Progenitor cell of endocrine pancreas (in vitro differentiated cells): ENCODE data around the gene TRIM75. TPM values are rescaled to one million over a fixed set of nuclear protein-coding genes. Genes with fewer than 3 reads are reported as not detected.
A peak's percentile ranks its signal among the peaks of the same experiment; 100 is the strongest.

ENCODE experiments used
- DNase-seq: peaks from one replicate; pipeline ENCODE4 v3.0.0; 2021; ENCODE audit warnings: low spot score; ENCODE audit not compliant: unreplicated experiment
- H3K27ac Mint-ChIP-seq: 2 replicates; pipeline ENCODE4 v1.8.0; 2021; ENCODE audit warnings: mild to moderate bottlenecking, moderate library complexity, mixed read lengths
- H3K27me3 Mint-ChIP-seq: 2 replicates; pipeline ENCODE4 v1.8.0; 2021; ENCODE audit warnings: mixed read lengths
- H3K36me3 Mint-ChIP-seq: 2 replicates; pipeline ENCODE4 v1.8.0; 2022; ENCODE audit warnings: mixed read lengths; ENCODE audit not compliant: insufficient read depth
- H3K4me1 Mint-ChIP-seq: 2 replicates; pipeline ENCODE4 v1.8.0; 2021; ENCODE audit warnings: low read depth, mixed read lengths
- H3K4me3 Mint-ChIP-seq: 2 replicates; pipeline ENCODE4 v1.8.0; 2021; ENCODE audit warnings: low read depth, mild to moderate bottlenecking, moderate library complexity, mixed read lengths
- H3K9me3 Mint-ChIP-seq: 2 replicates; pipeline ENCODE4 v1.8.0; 2021; ENCODE audit warnings: low read depth, mixed read lengths
- total RNA-seq: library from RNA; stranded (reverse); gene quantifications from 2 replicates; pipeline ENCODE4 v1.2.1, GENCODE V29; 2021
- TF ChIP-seq, protein P1 (sequence below): fragments of 200-600 bp; sonication (generic); IDR thresholded peaks from one replicate; pipeline ENCODE4 v1.5.0; 2021; ENCODE audit warnings: antibody characterized with exemption, mild to moderate bottlenecking; ENCODE audit not compliant: unreplicated experiment

TRIM75 gene
- total RNA-seq, 1 donor from 2014 or later, result not detected

DNA sequence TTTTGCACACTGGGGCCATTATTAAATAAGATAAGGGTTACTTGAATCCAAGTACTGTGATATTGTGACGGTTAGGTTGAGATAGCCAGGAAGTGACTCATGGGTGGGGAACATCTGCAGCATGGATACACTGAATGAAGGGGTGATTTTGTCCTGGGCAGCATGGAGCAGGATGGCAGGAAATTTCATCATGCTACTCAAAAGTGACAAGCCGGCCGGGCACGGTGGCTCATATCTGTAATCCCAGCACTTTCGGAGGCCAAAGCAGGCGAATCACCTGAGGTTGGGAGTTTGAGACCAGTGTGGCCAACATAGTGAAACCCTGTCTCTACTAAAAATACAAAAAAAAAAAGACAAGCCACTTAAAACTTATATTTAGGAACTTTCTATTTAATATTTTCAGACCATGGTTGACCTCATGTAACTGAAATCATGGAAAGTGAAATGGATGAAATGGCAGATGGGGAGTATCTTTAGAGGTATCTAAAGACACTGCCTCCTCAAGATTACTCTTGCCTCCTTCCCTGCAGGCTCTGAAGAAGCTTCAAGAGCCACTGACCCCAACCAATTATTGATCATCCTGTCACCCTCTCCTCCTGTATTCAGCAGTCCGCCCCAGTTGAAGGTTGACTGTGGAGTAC lies 25.8 kb upstream of the TRIM75 start:
- TF ChIP-seq, protein P1, sequence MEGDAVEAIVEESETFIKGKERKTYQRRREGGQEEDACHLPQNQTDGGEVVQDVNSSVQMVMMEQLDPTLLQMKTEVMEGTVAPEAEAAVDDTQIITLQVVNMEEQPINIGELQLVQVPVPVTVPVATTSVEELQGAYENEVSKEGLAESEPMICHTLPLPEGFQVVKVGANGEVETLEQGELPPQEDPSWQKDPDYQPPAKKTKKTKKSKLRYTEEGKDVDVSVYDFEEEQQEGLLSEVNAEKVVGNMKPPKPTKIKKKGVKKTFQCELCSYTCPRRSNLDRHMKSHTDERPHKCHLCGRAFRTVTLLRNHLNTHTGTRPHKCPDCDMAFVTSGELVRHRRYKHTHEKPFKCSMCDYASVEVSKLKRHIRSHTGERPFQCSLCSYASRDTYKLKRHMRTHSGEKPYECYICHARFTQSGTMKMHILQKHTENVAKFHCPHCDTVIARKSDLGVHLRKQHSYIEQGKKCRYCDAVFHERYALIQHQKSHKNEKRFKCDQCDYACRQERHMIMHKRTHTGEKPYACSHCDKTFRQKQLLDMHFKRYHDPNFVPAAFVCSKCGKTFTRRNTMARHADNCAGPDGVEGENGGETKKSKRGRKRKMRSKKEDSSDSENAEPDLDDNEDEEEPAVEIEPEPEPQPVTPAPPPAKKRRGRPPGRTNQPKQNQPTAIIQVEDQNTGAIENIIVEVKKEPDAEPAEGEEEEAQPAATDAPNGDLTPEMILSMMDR, result no peak
- no peaks in the 10 kb centered on the region for H3K4me1 Mint-ChIP-seq
- DNase-seq, result no peak
- peak overlapping the region; percentile 25 for H3K27ac Mint-ChIP-seq
- H3K36me3 Mint-ChIP-seq, result no peaks in the 10 kb centered on the region
- no peaks in the 10 kb centered on the region for H3K27me3 Mint-ChIP-seq
- H3K9me3 Mint-ChIP-seq, result no peaks in the 10 kb centered on the region
- no peak overlapping the region for H3K4me3 Mint-ChIP-seq

DNA sequence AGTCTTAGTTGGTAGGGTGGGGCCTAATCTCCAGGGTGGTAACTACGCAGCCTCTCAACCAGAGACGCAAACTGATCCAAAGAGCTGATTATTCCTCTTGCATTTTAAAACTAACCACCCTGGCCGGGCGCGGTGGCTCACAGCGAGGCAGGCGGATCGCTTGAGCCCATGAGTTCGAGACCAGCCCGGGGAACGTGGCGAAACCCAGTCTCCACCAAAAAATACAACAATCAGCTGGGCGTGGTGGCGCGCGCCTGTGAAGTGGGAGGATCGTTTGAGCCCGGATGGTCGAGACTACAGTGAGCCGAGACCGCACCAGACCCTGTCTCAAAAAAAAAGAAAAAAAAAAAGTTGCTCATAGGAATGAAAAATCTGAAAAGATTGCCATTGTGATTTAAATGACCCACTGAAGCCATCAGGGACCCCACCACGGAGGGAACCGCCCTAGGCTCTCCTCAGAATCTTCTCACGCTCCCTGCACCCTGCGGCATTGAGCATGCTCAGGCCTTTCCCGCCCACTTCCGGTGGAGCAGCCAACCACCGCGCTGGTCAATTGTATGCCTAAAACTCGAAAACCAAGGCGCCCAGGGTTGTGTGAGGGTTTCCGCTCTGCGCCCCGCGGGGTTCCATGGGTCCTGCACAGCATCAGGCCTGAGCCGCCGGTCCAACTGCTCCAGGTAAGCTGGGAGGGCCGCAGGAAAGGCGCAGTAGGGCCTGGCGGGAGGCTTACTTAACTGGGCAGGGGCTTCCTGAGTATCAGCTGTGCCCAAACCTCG lies 22.0 kb upstream of the TRIM75 start, which contains the start of gene TRIM60:
Gene TRIM60 (plus strand): TSS at position 564 of the 776 bp plus-strand sequence. CDS start 8,074 bp downstream, outside the sequence.
- Mint-ChIP-seq H3K36me3 (no peaks in the 10 kb centered on the region), H3K27me3 (no peaks in the 10 kb centered on the region), H3K4me3 (no peak within 1 kb of the TSS), H3K4me1 (no peaks in the 10 kb centered on the region), H3K9me3 (no peaks in the 10 kb centered on the region), H3K27ac (no peak within 1 kb of the TSS)
- no peak for DNase-seq
- TF ChIP-seq, protein P1, result no peak

DNA sequence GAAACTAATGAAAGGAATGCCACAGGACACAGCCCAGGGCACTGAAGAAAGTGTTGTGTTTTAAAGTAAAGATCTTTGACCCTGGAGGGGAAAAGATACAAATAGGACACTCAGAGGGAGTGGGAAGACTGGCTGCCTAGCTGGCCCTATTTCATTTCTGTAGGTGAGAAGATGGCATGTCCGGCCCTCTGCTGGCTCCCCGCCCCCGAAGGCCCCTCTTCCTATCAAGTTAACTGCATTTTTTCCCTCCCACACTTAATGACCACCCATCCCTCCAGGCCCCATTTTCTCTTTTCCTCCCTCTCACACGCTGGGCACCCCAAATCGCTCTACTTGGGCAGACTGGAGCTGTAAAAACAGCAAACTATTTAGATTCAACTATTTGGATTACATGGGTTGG lies 5.5 kb upstream of the TRIM75 start:
- H3K4me3 Mint-ChIP-seq, result no peak overlapping the region
- no peaks in the 10 kb centered on the region for H3K9me3 Mint-ChIP-seq
- no peak overlapping the region for H3K27ac Mint-ChIP-seq

DNA sequence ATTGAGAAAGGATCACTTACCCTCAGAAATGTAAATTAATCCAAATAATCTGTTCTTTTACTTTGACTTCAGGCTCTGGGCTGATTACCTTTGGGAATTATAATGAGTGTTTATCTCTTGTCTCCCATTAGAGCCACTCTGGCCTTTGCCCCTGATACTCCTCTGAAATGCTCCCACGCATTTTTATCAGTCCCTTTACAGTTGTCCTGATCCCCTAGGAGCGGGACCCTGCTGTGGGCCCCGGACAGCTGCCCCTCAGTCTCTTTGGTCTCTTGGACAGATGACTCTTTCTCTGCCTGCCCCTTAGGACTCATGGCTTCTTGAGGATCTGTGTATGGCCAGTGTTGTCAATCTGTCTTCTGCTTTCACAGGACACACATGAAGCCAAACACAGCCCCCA lies 1.0 kb upstream of the TRIM75 start:
- TF ChIP-seq, protein P1, result no peak
- Mint-ChIP-seq H3K27me3 (no peaks in the 10 kb centered on the region), H3K27ac (no peak overlapping the region), H3K4me1 (peaks cover 4% of the 10 kb centered on the region), H3K4me3 (no peak overlapping the region), H3K36me3 (no peaks in the 10 kb centered on the region), H3K9me3 (no peaks in the 10 kb centered on the region)
- no peak for DNase-seq

More for the DNA sequence above, 5.5 kb upstream of the TRIM75 start:
- DNase-seq, result no peak
- Mint-ChIP-seq H3K4me1 (peaks cover 4% of the 10 kb centered on the region), H3K36me3 (no peaks in the 10 kb centered on the region), H3K27me3 (no peaks in the 10 kb centered on the region)
- TF ChIP-seq, protein P1, result no peak

DNA sequence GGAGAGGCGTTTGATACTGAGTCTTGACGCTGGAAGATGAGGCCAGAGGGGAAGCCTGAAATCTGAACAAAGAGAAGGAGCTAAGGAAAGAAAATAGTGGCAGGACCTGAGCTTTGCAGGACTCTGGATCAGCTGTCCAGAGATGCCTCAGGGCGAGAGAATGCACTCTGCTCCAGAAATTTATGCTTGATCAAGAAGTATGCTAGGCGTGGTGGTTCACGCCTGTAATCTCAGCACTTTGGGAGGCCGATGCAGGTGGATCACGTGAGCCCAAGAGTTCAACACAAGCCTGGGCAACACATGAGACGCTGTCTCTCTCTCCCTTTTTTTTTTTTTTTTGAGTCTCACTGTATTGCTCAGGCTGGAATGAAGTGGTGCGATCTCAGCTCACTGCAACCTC lies 1.9 kb downstream of the TRIM75 start:
- no peak overlapping the region for H3K4me3 Mint-ChIP-seq
- H3K4me1 Mint-ChIP-seq, result peaks cover 4% of the 10 kb centered on the region
- TF ChIP-seq, protein P1, result no peak
- no peaks in the 10 kb centered on the region for H3K9me3 Mint-ChIP-seq
- H3K27me3 Mint-ChIP-seq, result no peaks in the 10 kb centered on the region
- DNase-seq, result no peak
- no peak overlapping the region for H3K27ac Mint-ChIP-seq
- no peaks in the 10 kb centered on the region for H3K36me3 Mint-ChIP-seq
